Activated CD4-positive, alpha-beta T cell treated with anti-CD3 and anti-CD28 coated beads, Interleukin-2, amount 50 U/mL, for 48 hours (primary cell): ENCODE data around the gene SOX4.
"Not testable (repeated sequence)": the region's sequence is repeated elsewhere in the genome, so short reads cannot be mapped to it uniquely, and the experiment has no call there.

Experiments used
- DNase-seq, 2 experiments: peaks; one replicate each; pipeline ENCODE4 v3.0.0-alpha.2; 2020

The SOX4 gene

DNA sequence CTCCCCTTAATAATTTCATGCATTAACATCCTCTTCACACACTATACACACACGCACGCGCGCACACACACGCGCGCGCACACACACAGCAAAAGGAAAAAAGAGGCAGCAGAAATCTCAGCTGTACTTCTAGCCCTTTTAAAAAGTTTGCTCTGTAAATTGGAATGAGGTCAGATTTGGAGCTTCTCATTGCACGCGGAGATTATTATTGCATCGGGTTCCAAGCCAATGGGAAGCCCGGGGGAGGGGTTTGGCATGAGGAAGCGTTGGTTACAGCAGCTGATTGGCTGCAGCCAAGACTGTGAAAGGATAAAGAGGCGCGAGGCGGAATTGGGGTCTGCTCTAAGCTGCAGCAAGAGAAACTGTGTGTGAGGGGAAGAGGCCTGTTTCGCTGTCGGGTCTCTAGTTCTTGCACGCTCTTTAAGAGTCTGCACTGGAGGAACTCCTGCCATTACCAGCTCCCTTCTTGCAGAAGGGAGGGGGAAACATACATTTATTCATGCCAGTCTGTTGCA, at the start of gene SOX4:
TSS of gene SOX4 (plus strand) at position 340 of the 515 bp plus-strand sequence. CDS start 784 bp downstream, outside the sequence.
- peak; percentile 52 to 61 for DNase-seq

DNA sequence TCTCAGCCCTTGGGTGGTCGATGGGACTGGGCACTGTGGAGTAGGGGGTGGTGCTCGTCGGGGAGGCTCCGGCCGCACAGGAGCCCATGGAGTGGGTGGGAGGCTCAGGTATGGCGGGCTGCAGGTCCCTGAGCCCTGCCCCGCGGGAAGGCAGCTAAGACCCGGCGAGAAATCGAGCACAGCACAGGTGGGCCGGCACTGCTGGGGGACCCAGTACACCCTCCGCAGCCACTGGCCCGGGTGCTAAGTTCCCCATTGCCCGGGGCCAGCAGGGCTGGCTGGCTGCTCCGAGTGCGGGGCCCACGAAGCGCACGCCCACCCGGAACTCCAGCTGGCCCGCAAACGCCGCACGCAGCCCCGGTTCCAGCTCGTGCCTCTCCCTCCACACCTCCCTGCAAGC, 41.3 kb upstream of the SOX4 start:
- not testable (repeated sequence) for DNase-seq

DNA sequence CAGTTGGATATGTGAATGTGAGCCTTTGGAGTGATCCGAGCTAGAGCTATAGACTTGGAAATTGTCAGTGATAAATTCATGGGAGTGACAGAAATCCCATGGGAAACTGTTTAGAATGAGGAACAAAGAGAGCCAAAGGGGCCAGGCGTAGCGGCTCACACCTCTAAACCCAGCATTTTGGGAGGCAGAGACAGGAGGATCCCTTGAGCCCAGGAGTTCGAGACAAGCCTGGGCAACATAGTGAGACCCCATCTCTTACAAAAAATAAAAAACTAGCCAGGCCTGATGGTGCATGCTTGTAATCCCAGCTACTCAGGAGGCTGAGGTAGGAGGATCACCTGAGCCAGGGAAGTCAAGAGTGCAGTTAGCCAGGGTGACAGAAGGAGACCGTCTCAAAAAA, 39.3 kb upstream of the SOX4 start:
- DNase-seq = no peak

DNA sequence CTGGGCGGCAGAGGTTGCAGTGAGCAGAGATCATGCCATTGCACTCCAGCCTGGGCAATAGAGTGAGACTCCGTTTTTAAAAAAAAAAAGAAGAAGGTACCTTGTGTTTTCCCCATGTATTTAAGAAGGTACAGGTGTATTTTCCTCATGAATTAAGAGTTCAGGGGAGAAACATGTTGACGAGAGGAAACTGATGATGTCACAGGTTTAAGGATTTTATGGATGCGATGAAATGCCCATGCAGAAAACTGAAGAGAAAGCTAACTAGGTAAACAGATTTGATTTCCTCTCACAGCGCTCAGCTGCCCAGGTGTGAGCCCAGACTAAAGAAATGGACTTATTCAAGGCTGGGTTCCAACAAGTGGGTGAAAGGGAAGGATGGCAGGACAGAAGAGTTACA, 38.4 kb upstream of the SOX4 start:
- no peak for DNase-seq

DNA sequence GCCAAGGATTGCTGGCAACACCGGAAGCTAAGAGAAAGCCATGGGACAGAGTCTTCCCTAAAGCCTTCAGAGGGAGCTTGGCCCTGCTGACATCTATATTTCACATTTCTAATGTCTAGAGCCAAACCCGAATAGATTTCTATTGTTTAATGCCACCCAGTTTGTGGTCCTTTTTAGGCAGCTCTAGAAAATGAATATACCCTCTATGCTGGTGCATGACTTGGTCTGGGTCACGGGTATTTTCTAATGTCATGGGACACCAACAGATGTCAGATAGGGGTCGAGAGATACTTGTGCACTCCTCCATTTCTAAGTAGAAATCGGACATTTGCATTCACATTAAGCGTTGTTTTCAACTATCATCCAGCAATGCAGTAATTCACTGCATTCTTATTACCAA, 37.0 kb upstream of the SOX4 start:
- no peak for DNase-seq

DNA sequence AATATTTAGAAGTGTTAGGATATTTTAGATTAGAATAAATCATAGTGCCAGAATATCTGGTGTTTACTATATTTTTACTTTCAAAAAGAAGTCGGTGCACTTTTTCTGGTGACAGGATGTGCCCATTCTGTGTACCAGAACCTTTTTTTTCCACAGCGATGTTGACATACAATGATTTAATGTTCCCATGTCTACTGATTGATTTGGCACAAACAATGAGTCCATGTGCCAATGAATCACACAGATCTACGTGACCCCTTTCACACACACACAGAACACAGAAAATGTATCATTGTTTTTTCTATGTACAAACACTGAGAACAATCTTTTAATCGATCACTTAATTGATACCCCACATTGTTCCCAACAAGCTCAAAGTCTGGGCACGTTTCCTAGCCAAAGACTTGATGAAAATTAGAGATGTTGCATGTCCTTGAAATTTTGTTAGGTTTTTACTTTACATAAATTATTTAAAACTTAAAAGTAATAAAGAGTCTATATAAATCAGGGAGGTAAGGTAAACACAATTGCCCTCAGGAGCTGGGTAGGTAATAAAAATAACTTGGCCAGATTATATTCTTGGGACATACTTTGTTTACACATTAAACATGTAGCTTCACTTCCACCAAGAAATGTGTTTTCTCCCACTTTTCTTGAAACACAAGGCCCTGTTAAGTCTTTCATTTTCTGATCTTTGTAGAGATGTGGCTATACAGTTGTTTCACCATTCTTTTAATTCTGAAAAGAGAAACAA, 36.4 kb upstream of the SOX4 start:
- no peak for DNase-seq

DNA sequence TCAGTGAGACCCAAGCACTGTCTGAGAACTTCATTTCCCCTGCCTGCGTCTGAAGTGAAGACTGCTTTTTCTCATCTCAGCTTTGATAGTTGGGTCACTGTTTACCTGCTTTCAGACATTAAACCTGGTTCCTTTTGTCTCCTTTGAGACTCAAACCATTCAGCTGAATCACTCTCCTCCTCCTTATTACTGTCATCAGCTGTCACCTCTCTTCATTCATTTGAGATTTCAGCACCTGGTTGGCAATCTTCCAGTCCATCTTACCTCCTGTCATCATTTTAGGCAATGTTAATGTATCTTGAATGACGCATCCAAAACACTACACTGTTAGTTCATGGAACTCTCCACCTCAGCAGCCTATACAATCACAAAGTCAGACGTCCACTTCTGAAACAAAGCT, 34.3 kb upstream of the SOX4 start:
- no peak for DNase-seq

DNA sequence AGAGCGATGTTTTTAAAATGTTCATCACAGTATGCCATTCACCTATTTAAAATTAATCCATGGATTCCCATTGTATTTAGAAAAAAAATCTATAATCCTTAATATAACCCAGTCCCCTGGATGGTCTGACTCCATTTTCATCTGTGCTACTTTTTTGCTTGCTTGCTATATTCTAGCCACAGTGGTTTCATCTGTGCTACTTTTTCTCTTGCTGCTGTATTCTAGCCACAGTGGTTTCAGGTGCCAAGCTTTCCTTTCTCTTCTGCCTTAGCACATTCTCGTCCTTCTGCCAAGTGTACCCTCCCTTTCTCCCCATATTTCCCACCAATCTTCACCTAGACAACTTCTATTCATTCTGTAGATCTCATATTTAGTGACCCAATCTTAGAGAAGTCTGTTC, 33.3 kb upstream of the SOX4 start:
- no peak for DNase-seq

DNA sequence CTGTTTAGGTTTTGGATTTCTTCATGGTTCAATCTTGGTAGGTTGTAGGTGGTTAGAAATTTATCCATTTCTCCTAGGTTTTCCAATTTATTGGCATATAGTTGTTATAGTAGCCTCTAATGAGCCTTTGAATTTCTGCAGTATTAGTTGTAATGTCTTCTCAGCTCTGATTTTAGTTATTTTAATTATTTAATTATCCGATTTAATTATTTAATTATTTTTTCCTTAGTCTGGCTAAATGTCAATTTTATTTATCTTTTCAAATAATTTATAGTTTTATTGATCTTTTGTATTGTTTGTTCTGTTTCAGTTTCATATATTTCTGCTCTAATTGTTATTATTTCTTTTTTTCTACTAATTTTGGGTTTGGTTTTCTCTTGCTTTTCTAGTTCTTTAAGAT, 28.1 kb upstream of the SOX4 start:
- DNase-seq = no peak

DNA sequence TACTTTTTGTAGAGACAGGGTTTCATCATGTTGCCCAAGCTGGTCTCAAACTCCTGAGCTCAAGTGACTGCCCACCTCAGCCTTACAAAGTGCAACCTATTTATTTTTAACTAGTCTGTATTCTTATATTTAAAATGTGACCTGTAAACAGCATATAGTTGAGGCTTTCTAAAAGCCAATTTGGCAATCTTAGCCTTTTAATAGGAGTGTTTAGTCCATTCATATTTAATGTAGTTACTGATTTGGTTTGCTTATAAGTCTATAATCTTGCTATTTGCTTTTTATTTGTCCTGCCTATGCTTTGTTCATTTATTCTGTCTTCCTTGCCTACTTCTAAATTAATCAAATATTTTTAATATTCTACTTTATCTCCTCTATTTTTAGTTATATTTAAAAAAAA, 15.0 kb upstream of the SOX4 start:
- no peak for DNase-seq

DNA sequence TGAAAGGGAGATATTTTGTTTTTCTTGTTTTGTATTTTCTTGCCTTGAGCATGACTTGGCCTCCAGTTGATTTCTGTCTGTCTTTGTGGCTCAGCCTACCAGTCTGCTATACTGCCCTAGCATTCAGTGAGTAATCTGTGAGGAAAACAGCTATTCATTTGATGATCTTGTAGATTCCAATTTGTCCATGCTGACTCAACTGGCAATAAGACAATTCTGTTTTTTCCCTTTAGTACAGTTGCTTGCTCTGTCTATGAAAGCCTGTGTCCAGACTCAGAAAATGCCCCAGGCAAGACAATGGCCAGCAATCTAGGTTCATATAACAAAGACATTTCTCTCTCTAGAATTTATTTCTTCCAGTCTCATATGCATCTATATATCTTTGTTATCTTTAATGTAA, 10.9 kb upstream of the SOX4 start:
- DNase-seq = no peak

DNA sequence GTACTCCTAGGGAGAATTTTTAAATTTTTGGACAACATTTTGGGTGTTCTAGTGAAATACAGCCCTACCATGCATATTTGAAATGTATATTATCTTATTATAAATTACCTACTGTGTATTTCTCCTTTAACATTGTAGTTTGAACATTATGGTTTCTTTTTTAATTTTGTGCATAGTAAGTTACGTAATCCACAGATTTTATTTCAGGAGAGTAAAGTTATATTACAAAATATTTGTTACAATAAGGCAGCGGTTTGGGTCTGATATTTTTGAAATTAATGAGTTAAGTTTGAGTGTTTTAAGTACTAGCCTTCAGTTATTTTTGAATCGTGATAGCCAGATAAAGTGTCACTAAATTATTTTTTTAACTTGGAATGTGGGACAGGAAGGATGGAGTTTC, 7.3 kb upstream of the SOX4 start:
- DNase-seq = no peak

DNA sequence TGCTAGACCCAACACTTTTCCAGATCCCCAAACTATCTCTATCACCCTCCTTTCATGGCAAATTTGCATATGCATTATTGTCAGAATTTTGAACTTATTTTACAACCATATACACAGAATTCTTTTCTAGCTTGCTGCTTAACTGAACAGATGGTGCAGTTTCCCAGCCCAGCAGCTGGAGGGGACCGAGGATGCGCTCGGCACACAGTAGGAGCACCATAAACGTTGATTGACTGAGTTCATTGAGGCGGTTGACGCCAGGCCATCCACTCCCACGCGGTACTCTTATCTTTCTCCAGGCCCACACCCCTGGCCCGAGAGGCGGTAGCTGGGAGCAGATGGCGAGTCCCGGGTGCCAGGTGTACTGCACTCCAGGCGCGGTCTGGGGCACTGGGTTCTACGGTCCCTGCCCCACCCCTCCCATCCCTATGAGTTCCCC, 6.8 kb upstream of the SOX4 start:
- no peak for DNase-seq

DNA sequence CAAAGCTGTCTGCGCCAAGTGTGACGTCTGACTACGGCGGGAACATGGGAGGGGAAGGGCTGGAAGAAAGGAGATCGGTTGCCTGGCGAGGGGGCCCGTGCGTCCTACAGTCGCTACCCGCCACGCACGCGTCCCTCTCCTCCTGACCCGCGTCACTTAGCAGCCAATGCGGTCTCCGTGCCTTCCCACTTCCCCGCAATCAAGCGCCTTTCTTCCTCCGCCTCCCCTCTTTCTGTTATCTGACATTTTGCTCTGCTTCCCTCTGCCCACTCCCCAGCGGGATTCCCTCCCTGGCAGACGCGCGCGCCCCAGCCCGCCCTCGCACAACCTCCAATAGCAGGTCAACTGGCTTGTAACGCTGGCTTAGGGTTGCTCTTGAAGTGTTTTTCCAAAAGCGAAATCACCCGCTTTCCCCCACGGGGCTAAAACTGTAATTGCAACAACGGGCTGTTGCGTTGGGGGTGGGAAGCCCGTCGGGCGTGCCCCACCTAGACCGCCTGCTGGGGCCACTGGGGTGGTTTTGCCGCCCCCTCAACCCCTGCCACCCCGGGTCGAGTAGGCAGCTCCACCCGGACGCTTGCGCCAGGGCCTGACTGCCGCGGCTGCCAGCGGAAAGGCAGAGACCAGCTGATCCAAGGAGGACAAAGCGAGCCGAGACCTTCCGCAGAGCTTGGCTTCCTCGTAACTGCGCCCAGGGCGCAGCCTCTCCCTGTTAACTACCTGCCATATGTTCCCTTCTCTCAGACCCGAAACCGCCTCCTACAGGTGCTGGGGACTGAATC, 6.2 kb upstream of the SOX4 start:
- peak; percentile 19 to 32 for DNase-seq

DNA sequence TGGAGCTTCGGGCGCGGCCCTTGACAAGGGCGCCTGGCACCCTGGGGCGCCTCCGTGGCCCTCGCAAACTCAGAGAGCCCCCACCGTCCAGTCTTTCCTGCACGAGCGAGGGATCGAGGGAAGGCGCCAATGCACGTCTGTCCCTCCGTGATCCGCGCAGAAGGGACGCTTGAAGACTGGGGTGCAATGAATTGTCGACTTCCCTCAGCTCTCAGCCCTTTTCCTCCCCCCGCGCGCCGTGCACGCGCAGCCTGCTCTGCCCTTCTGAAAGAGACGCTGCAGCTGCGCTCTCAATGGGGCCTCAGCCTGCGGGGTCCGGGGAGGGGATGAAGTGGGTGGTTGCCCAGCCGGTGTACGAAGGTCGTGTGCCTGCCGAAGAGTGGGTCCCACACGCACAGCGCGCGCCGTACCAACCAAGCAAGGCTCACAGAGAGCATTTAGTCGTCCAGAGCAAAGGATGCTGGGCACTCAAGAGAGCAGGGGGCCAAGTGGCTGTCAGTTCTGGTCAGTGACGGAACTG, 5.5 kb upstream of the SOX4 start:
- peak; percentile 24 to 32 for DNase-seq

DNA sequence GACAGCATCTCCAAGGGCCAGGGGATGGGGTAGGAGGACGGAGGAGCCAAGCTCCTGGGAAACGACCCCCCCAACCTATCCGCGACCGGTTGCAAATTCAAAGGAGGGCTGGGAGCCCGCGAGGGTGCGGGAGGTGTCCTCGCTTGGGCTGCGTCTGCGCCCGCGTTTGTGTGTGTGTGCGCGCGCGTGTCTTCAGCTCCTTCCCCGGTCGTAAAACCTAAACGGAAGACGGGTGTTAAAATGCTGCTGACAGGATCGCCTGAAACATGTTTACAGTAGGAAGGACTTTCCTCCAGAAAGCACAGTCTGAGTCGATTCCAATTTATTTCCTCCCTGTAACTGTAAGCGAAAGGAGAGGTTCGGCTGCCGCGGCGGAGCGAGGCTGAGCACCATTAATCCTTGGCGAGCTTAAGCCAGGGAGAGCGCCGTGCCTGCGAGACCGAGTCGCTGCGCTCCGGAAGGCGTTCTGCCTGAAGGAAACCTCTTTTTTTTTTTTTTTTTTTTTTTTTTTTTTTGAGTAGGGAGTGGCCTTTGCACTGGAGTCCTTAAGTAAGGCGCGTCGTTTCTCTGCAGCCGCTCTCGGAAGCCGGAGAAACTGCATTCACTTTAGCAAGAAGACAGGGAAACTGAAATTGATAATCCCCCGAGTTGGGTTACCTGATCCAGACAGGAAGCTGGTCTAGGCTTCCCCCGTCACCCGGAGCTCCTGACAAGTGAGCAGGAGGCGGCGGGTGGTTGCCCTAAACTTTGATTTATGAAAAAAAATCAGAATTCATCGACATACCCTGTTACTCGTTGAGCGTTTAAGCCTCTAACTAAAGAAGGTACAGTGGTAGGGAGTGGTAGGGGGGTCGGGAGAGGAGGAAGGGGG, 4.8 kb upstream of the SOX4 start:
- peak; percentile 33 to 44 for DNase-seq

DNA sequence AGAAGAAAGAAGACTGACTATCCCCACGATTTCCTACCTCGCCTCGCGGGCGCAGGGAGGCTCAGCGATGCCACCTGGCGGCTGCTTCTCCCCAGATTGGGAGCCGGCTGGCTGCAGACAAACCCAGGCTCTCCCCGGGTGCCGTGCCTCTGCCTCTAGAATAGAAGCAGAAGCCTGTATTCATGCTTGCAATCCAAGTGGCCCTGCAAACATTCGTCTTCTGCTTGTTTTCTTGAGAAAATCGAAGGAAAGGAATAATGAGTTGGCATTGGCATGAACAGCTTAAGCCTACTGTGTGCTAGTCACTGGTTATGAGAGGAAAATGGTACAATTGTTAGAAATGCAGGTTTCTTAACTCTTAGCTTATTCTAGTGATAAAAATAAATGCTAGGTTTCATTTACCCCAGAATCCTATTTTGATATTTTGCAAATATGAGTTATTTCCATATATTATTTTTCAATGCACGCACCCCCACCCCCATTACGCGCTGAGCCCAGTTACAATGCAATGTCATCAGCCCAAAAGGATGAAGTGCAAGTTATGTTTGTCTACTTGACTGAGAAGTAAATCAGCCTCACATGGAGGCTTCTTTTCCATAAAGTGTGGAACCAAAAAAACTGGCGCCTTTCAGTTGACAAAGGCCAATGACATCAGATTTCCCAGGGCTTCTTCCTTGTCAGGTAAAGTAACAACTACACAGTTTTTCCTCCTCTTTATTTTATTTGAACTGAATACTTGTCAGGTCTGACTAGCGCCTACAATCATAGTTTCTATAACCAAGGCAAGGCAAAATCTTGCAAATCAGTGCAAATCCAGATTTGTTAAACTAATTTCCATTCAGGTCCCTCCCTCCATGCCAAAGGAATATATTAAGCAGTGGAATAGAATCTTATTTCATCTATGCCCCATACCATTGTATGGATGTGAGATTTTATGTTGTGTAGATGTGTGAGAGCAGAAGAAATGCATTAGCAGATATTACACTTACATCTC, 3.9 kb upstream of the SOX4 start:
- DNase-seq = peak; percentile 86 to 89

DNA sequence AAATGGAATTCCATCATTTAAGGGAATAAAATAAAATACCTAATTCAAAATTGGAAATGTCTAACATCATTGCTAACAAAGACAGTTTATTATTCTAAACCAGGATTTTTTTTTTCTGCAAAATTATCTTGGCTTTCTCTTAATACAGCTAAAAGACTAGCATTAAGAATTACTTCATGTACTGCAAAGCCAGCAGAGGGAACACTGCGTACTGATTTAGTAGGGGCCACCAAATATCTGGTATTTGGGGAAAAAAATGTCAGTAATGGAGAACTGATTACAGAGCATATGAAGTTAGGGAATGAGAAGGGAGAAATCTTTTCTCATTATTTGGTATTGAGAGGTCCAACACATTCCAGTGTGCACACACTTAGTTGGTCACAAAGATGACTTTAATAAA, 3.2 kb upstream of the SOX4 start:
- DNase-seq = no peak

DNA sequence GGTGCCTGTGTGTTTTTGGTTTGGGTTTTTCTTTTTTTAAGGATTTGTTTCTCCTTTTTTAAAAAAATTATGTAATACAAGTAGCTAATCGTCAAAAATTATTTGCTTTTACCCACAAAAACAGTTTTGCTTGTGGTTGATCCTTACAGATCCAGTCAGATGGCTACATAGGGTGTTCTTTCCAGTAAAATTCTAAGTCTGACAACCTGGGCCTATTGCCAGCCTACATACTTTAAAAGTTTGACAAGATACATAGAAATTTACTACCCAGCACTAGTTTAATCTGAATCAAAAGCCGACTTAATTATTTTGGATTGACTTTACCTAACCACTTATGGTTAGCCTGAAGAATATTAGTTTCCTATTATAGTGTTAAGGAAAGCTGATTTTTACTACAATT, 2.1 kb upstream of the SOX4 start:
- DNase-seq = no peak

DNA sequence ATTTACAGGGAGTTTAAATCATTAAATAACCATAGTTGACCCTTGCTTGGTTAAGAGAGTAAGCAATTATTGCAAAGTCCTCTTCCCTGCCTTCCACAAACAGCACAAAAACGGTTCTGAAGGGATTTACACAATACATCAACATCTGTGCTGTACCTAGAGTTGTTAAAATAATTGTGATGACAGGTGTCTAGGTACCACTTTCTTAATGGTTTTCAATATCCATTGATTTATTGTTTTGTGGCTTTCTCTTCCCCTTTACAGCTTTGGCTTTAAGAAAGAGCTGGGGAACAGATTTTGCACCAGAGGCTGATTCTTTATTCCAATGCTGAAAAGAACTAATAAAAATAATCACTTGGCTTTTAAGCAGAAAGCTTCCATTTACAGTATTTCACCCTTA, 598 bp upstream of the SOX4 start:
- no peak for DNase-seq

DNA sequence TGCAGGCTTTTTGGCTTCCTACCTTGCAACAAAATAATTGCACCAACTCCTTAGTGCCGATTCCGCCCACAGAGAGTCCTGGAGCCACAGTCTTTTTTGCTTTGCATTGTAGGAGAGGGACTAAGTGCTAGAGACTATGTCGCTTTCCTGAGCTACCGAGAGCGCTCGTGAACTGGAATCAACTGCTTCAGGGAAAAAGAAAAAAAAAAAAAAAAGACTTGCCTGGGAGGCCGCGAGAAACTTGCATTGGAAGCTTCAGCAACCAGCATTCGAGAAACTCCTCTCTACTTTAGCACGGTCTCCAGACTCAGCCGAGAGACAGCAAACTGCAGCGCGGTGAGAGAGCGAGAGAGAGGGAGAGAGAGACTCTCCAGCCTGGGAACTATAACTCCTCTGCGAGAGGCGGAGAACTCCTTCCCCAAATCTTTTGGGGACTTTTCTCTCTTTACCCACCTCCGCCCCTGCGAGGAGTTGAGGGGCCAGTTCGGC, 420 bp downstream of the SOX4 start:
- DNase-seq = peak; percentile 12 to 29
